ENCODE measurements around the gene AP1S1. TPM values are rescaled to one million over a fixed set of nuclear protein-coding genes. Genes with fewer than 3 reads are reported as not detected.

Gene AP1S1
- total and polyA plus RNA-seq, 2 of the 13 experiments (the other 11 are each of a cell fraction or from before 2014, with no cell fraction given): 57.5 to 68.1 TPM

GRCh38 chr7:101180130-101180755, 26.0 kb downstream of the AP1S1 start, which contains the start of gene NAT16 (continued):
- TF ChIP-seq ZBTB40 (IDR thresholded peaks at IDR 0.05) (no peak), ZBTB40 (CRISPR knock-in tag; IDR thresholded peaks at IDR 0.05) (no peak), ZNF350 (CRISPR knock-in tag; IDR thresholded peaks at IDR 0.05; ENCODE audit: borderline replicate concordance, low read depth) (no peak), TFDP2 (CRISPR knock-in tag; IDR thresholded peaks at IDR 0.05) (no peak), PRDM15 (CRISPR knock-in tag; IDR thresholded peaks at IDR 0.05) (peak; percentile 95), IRX3 (CRISPR knock-in tag; IDR thresholded peaks at IDR 0.05; ENCODE audit: borderline replicate concordance, low read depth) (no peak), JDP2 (CRISPR knock-in tag; IDR thresholded peaks at IDR 0.05; ENCODE audit: borderline replicate concordance) (no peak), U2AF2 (IDR thresholded peaks at IDR 0.05; ENCODE audit: low read depth, low read length) (no peak), STAT5B (CRISPR knock-in tag; IDR thresholded peaks at IDR 0.05) (no peak), ZNF740 (CRISPR knock-in tag; IDR thresholded peaks at IDR 0.05) (no peak), IRF1 (CRISPR knock-in tag; IDR thresholded peaks at IDR 0.05; ENCODE audit: low read depth) (no peak), PRMT3 (CRISPR knock-in tag; IDR thresholded peaks at IDR 0.05; ENCODE audit: borderline replicate concordance, low read depth) (no peak), HDAC2 (CRISPR knock-in tag; IDR thresholded peaks at IDR 0.05) (no peak), NFYB (CRISPR knock-in tag; IDR thresholded peaks at IDR 0.05) (no peak)

Measured in HepG2 (cell line).